Measurements from ENCODE around the gene SPATA21. TPM values are rescaled to one million over a fixed set of nuclear protein-coding genes. Genes with fewer than 3 reads are reported as not detected.
"Not testable (repeated sequence)": the region's sequence is repeated elsewhere in the genome, so short reads cannot be mapped to it uniquely, and the experiment has no call there.

Gene SPATA21
- polyA plus RNA-seq, 1 donor from 2014 or later, result not detected

- Mint-ChIP-seq H3K27me3 (no peaks in the 10 kb centered on the region), H3K36me3 (peaks cover 4% of the 10 kb centered on the region), H3K4me3 (peak overlapping the region; percentile 99), H3K4me1 (peaks cover 37 to 39% (median 39%) of the 10 kb centered on the region in 3 donors), H3K27ac (peak overlapping the region; percentile 99 to 100 (median 100)), H3K9me3 (no peaks in the 10 kb centered on the region)
Measured at GRCh38 chr1:16367968-16368890, 69.0 kb downstream of the SPATA21 start.

- Mint-ChIP-seq H3K4me1 (peaks cover 32 to 35% (median 33%) of the 10 kb centered on the region in 3 donors), H3K9me3 (no peaks in the 10 kb centered on the region), H3K27ac (peak overlapping the region; percentile 99 to 100 (median 100)), H3K36me3 (peaks cover 4% of the 10 kb centered on the region), H3K27me3 (no peaks in the 10 kb centered on the region), H3K4me3 (peak overlapping the region; percentile 99)
Measured at GRCh38 chr1:16367258-16367967, 69.8 kb downstream of the SPATA21 start.

GRCh38 chr1:16366722-16367257 is 70.4 kb downstream of the SPATA21 start, which contains the start of gene SZRD1:
SZRD1 (plus strand) TSS chr1:16367242; CDS start chr1:16367258, 16 bp downstream.
- Mint-ChIP-seq H3K27ac (peak within 1 kb of the TSS; percentile 99 to 100 (median 100)), H3K4me3 (peak within 1 kb of the TSS; percentile 99), H3K36me3 (peaks cover 3% of the 10 kb centered on the region), H3K27me3 (no peaks in the 10 kb centered on the region), H3K4me1 (peaks cover 28 to 29% (median 28%) of the 10 kb centered on the region in 3 donors), H3K9me3 (no peaks in the 10 kb centered on the region)

DNA sequence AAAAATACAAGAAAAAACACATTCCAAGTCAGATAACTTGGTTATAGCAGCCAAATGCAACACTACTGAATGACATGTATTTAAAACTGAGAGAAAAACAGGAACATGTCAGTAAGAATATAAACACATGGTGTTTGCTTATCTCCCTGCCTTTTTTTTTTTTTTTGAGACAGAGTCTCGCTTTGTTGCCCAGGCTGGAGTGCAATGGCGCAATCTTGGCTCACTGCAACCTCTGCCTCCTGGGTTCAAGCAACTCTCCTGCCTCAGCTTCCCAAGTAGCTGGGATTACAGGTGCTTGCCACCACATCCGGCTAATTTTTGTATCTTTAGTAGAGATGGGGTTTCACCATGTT is 72.1 kb downstream of the SPATA21 start:
- H3K27me3 Mint-ChIP-seq, H3K36me3 Mint-ChIP-seq, H3K9me3 Mint-ChIP-seq: not testable (repeated sequence)
- peak overlapping the region in 1 of 4 donors; percentile 30 for H3K4me3 Mint-ChIP-seq
- peaks cover 21 to 23% (median 22%) of the 10 kb centered on the region in 3 donors for H3K4me1 Mint-ChIP-seq
- H3K27ac Mint-ChIP-seq, result peak overlapping the region in 1 of 3 donors; percentile 59

- Mint-ChIP-seq H3K27ac (no peak overlapping the region), H3K4me1 (peaks cover 0 to 4% (median 3%) of the 10 kb centered on the region in 3 donors), H3K4me3 (no peak overlapping the region), H3K36me3 (no peaks in the 10 kb centered on the region), H3K27me3 (no peaks in the 10 kb centered on the region), H3K9me3 (no peaks in the 10 kb centered on the region)
Measured at GRCh38 chr1:16356867-16357266, 80.4 kb downstream of the SPATA21 start.

DNA sequence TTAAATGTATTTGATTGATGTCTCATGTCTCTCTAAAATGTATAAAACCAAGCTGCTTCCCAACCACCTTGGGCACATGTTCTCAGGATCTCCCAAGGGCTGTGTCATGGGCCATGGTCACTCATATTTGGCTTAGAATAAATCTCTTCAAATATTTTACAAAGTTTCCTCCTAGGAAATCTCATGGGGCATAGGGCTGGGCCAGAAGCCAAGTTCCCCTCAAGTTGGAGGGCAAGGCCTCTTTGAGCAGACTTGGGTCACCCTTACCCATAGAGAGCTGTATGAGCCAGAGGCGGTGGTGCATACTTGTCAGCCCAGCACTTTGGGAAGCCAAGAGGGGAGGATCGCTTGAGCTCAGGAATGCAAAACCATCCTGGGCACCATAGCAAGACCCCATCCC is 82.6 kb downstream of the SPATA21 start:
- Mint-ChIP-seq H3K27ac (peak overlapping the region in 2 of 3 donors; percentile 26 to 28), H3K4me1 (peaks cover 10 to 16% (median 15%) of the 10 kb centered on the region in 3 donors), H3K27me3 (no peaks in the 10 kb centered on the region), H3K36me3 (no peaks in the 10 kb centered on the region), H3K4me3 (peak overlapping the region in 1 of 4 donors; percentile 73), H3K9me3 (no peaks in the 10 kb centered on the region)

DNA sequence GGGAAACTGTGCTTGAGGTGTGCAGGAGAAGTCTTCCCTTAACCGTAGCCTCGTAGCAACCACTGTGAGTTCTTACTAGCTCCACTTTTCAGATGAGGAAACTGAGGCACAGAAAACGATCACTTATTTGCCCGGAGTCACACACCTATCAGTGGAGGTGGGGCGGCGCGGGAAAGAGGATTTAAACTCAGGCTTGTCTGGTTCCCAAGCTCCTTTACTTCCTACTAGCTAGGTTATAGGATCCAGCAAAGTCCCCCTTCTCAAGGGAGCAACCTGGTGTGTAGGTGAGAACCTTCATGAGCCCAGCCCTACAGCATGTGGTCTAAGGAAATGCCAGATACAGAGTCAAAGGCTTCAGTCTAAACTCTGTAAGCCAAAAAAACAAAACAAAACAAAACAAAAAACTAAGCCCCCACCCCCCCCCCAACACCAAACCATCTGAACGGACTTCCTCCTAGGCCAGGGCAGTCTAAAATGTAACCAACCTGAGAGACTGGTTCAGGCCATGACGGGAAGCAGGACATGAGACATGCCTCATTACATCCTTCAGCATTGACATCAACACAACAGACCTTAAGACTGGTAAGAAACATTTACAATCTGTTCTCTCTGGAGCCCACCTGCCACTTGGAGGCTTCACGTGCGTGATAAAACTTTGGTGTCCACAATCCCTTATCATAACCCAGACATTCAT is 84.2 kb downstream of the SPATA21 start:
- H3K9me3 Mint-ChIP-seq, result no peaks in the 10 kb centered on the region
- peak overlapping the region; percentile 64 to 95 (median 94) for H3K27ac Mint-ChIP-seq
- H3K27me3 Mint-ChIP-seq, result no peaks in the 10 kb centered on the region
- H3K4me1 Mint-ChIP-seq, result peaks cover 13 to 20% (median 17%) of the 10 kb centered on the region in 3 donors
- H3K36me3 Mint-ChIP-seq, result no peaks in the 10 kb centered on the region
- peak overlapping the region; percentile 91 to 97 (median 96) for H3K4me3 Mint-ChIP-seq

- Mint-ChIP-seq H3K27me3 (no peaks in the 10 kb centered on the region), H3K27ac (peak within 1 kb of the TSS; percentile 64 to 95 (median 94)), H3K9me3 (no peaks in the 10 kb centered on the region), H3K36me3 (no peaks in the 10 kb centered on the region), H3K4me1 (peaks cover 15 to 21% (median 18%) of the 10 kb centered on the region in 3 donors), H3K4me3 (peak within 1 kb of the TSS; percentile 91 to 97 (median 96))
Measured at GRCh38 chr1:16351994-16352841, 85.0 kb downstream of the SPATA21 start, which contains the start of gene FBXO42. FBXO42 (minus strand) TSS chr1:16352480; CDS start chr1:16315418, 37,062 bp downstream.

DNA sequence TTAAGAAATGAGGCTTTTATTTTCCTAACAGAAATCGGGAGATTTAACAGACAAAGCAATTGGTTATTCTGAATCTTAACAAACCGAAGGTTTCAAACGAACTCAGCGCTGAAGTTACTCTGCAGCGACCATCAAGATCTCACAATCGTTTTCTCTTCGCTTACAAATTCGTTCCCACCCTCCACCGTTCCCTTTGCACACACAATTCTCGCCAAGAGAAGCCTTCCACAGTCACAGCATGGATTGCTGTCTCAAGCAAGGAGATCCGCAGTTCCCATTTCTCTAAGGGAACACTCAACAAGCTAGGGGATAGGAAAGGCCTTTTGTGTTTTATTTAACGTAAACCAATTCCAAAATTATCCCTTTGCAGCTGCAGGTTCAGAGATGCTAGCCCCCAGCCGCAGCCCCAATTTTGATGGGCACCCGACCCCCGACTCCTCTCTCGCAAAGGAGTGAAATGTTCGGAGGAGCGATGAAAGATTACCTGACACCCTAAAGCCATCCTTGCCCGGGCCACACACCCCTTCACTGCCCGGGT is 85.7 kb downstream of the SPATA21 start:
- peak overlapping the region; percentile 64 to 95 (median 94) for H3K27ac Mint-ChIP-seq
- H3K27me3 Mint-ChIP-seq, result no peaks in the 10 kb centered on the region
- peaks cover 15 to 21% (median 18%) of the 10 kb centered on the region in 3 donors for H3K4me1 Mint-ChIP-seq
- H3K4me3 Mint-ChIP-seq, result peak overlapping the region; percentile 91 to 97 (median 96)
- no peaks in the 10 kb centered on the region for H3K9me3 Mint-ChIP-seq
- no peaks in the 10 kb centered on the region for H3K36me3 Mint-ChIP-seq

DNA sequence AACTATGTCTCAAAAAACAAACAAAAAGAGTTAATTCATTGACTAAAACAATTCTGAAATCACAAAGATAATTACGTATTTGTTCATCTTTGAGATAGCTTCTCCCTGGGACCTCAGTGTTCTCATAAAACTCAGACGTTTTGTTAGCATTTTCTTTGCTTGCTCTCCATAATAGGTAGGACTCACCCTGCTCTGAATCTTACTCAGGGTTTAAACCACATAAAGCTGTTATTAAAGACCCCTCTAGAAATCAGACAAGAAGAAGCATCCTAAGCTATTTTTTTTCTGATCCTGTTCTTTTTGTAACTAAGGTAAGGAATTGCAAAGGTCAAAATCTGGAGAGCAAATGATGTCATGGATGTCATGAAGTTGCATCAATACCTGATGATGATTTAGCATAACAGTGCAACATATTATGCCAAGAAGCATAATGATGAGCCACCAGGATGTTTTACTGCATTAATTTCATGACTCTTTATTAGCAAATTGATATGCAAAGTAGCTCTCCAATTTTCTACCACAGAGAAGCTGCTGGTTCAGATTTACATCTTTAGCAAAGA is 87.3 kb downstream of the SPATA21 start:
- Mint-ChIP-seq H3K9me3 (no peaks in the 10 kb centered on the region), H3K27ac (no peak overlapping the region), H3K4me3 (peak overlapping the region in 3 of 4 donors; percentile 3 to 39 (median 17)), H3K36me3 (no peaks in the 10 kb centered on the region), H3K27me3 (no peaks in the 10 kb centered on the region), H3K4me1 (peaks cover 20 to 25% (median 21%) of the 10 kb centered on the region in 3 donors)
